PC-3 (cell line): ENCODE data around the gene TNS3. TPM values are rescaled to one million over a fixed set of nuclear protein-coding genes. Genes with fewer than 3 reads are reported as not detected.

Source experiments
- ATAC-seq: fragments of 200-7000 bp; cut with Tn5 transposase; 2 replicates; pipeline ENCODE4 v1.9.1; 2020; ENCODE audit warnings: mild to moderate bottlenecking, moderate library complexity
- BruUV-seq: library from RNA; stranded (reverse); fragments of 400-500 nt; replicated peaks from 2 replicates; lab custom pipeline; 2021; lab: Mats Ljungman, UMichigan
- CTCF ChIA-PET: fragments of 300-600 bp; sonication (Branson Sonifier 250); formaldehyde crosslinking; loops from one replicate; lab custom pipeline; 2022; ENCODE audit warnings: antibody characterized with exemption; lab: Charles Lee
- POLR2A ChIA-PET: fragments of 300-600 bp; sonication (Branson Sonifier 250); formaldehyde crosslinking; loops from one replicate; lab custom pipeline; 2022; ENCODE audit warnings: antibody characterized with exemption; ENCODE audit not compliant: unreplicated experiment; lab: Charles Lee
- DNase-seq: peaks from one replicate; pipeline ENCODE4 v3.0.0-alpha.2; 2015
- H2AFZ ChIP-seq: fragments of 300-600 bp; sonication (generic); 2 replicates; pipeline ENCODE4 v1.6.0; 2016; ENCODE audit warnings: antibody characterized with exemption, low read length
- H3F3A ChIP-seq: fragments of 300-600 bp; sonication (generic); one replicate; pipeline ENCODE4 v1.6.0; 2017; ENCODE audit warnings: antibody characterized with exemption, low read length, control low read depth, mild to moderate bottlenecking; ENCODE audit not compliant: unreplicated experiment
- H3K27ac ChIP-seq: fragments of 300-600 bp; sonication (generic); 2 replicates; pipeline ENCODE4 v1.5.1; 2016; ENCODE audit warnings: mild to moderate bottlenecking, low read length
- H3K27me3 ChIP-seq: fragments of 300-600 bp; sonication (generic); 2 replicates; pipeline ENCODE4 v1.6.1; 2016; ENCODE audit warnings: low read length, mixed read lengths
- H3K36me3 ChIP-seq: fragments of 300-600 bp; sonication (generic); 2 replicates; pipeline ENCODE4 v1.6.1; 2016; ENCODE audit warnings: low read depth, mixed run types, low read length, mixed read lengths
- H3K4me1 ChIP-seq: fragments of 300-600 bp; sonication (generic); 2 replicates; pipeline ENCODE4 v1.5.1; 2016; ENCODE audit warnings: low read length; ENCODE audit not compliant: insufficient read depth
- H3K4me2 ChIP-seq: fragments of 300-600 bp; sonication (generic); 2 replicates; pipeline ENCODE4 v1.6.0; 2016; ENCODE audit warnings: low read length
- H3K4me3 ChIP-seq: fragments of 300-600 bp; sonication (generic); 2 replicates; pipeline ENCODE4 v1.5.1; 2016; ENCODE audit warnings: mild to moderate bottlenecking, low read length, mixed read lengths
- H3K79me2 ChIP-seq: fragments of 300-600 bp; sonication (generic); 2 replicates; pipeline ENCODE4 v1.6.1; 2017; ENCODE audit warnings: low read length, mixed read lengths
- H3K9ac ChIP-seq: fragments of 300-600 bp; sonication (generic); 2 replicates; pipeline ENCODE4 v1.6.0; 2016; ENCODE audit warnings: mild to moderate bottlenecking, low read length
- H3K9me2 ChIP-seq: fragments of 300-600 bp; sonication (generic); replicated peaks from 2 replicates; pipeline ENCODE4 v1.6.1; 2016; ENCODE audit warnings: mixed run types, low read length, mixed read lengths
- H3K9me3 ChIP-seq: fragments of 300-600 bp; sonication (generic); 2 replicates; pipeline ENCODE4 v1.6.1; 2016; ENCODE audit warnings: low read length, mixed read lengths
- H4K20me1 ChIP-seq: fragments of 300-600 bp; sonication (generic); 2 replicates; pipeline ENCODE4 v1.6.1; 2016; ENCODE audit warnings: low read length, mixed read lengths
- CTCF ChIP-seq: fragments of 300-600 bp; sonication (generic); conservative IDR thresholded peaks from 2 replicates; pipeline ENCODE4 v1.5.1; 2017; ENCODE audit warnings: antibody characterized with exemption, low read depth, mild to moderate bottlenecking, low read length
- EZH2 ChIP-seq: fragments of 300-600 bp; sonication (generic); IDR thresholded peaks from one replicate; pipeline ENCODE4 v1.6.1; 2017; ENCODE audit warnings: antibody characterized with exemption, mild to moderate bottlenecking, low read length; ENCODE audit not compliant: unreplicated experiment
- EZH2phosphoT487 ChIP-seq: fragments of 300-600 bp; sonication (generic); IDR thresholded peaks from 2 replicates; pipeline ENCODE4 v1.6.1; 2018; ENCODE audit warnings: mild to moderate bottlenecking, antibody characterized with exemption, low read length, borderline replicate concordance
- intact Hi-C: fragments of 100-400 bp; cut with micrococcal nuclease; formaldehyde crosslinking; loops from 2 replicates; pipeline ENCODE4 v1.9.0; 2023
- total RNA-seq: library from RNA; depleted of rRNA; stranded (reverse); fragments of >200 nt; gene quantifications from 2 replicates; pipeline ENCODE4 v1.2.3, GENCODE V29; 2014

Gene TNS3
- total RNA-seq, 1 experiment from 2014 or later = 72.3 TPM

- CTCF ChIA-PET = interaction anchor here (0.5 to 1.8 kb wide), 4 partner anchors 18 to 80 kb away, joined by 4 to 9 read pairs (median 4); no protein-coding TSS in a partner anchor
- Histone ChIP-seq H3K9me2 (no peaks in the 10 kb centered on the region), H3K4me2 (peak overlapping the region; percentile 87), H4K20me1 (no peaks in the 10 kb centered on the region), H3K27me3 (no peaks in the 10 kb centered on the region), H3K9ac (peak overlapping the region; percentile 80), H3K79me2 (peaks cover 80% of the 10 kb centered on the region), H2AFZ (no peak overlapping the region), H3F3A (no peaks in the 10 kb centered on the region), H3K4me3 (peak overlapping the region; percentile 61), H3K4me1 (peaks cover 57% of the 10 kb centered on the region), H3K9me3 (no peaks in the 10 kb centered on the region), H3K36me3 (0 out of 2 replicates have a peak, but pooled peaks cover 2% of the 10 kb centered on the region), H3K27ac (peak overlapping the region; percentile 95)
- no TSS peak for BruUV-seq
- intact Hi-C loops = no loop called here
- ATAC-seq = peak; percentile 5
- peak; percentile 52 for DNase-seq
- no peak for TF ChIP-seq EZH2
- TF ChIP-seq CTCF = no peak
- TF ChIP-seq EZH2phosphoT487 = no peak
- POLR2A ChIA-PET = interaction anchor here (0.6 to 1.1 kb wide), 2 partner anchors 83 to 630 kb away, joined by 3 to 4 read pairs; no protein-coding TSS in a partner anchor
Measured at GRCh38 chr7:47454069-47454973, 127.6 kb downstream of the TNS3 start.

DNA sequence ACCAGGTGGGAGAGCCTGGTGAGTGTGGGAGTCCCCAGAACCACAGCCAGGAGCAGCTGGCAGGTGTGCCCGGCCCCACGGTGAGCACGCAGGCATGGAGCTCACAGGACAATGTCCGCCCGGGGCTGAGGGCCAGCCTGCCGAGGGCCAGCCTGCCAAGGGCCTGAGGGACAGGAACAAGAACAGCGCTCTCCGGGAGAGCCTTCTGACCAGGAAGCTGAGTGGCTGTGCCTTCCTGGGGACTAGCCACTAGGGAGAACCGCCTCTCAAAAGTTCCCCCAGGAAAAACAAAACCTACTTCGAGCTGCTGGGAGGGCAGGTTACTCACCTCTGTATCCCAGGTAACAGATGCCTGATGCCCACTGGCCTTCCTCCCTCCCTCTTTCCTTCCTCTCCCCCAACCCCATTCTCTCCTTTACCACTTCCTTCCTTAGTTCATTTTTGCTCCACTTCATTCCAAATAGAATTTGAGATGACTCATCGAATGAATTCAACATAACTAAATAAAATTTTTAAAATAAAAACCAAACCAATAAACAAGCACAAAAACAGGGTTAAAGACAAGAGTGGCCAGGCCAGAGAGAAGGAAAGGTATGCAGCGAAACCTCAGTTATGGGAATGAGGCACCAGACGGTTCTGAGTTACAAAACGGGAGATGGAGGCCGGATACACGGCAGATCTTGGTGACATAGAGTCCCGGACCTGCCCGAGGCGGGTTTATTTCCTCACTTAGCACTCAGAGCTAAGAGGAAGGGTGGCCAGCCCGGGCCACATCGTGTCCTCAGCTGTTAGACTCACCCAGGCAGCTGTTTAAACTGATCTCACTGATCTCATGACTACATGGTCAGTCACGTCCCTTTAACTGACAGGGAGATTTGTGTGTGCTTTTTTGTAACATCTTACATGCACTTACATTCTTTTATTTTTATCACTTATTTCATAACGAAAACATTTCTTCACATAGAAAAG, 128.5 kb downstream of the TNS3 start:
- CTCF ChIA-PET = interaction anchor here (0.5 to 1.8 kb wide), 6 partner anchors 18 to 187 kb away, joined by 3 to 9 read pairs (median 4); no protein-coding TSS in a partner anchor
- TF ChIP-seq EZH2phosphoT487 (no peak), CTCF (0 out of 2 replicates have a peak, but pooled peaks have one; percentile 9), EZH2 (no peak)
- Histone ChIP-seq H3F3A (no peaks in the 10 kb centered on the region), H3K27ac (peak overlapping the region; percentile 95), H3K4me2 (peak overlapping the region; percentile 87), H3K9me2 (no peaks in the 10 kb centered on the region), H2AFZ (no peak overlapping the region), H3K4me1 (peaks cover 52% of the 10 kb centered on the region), H3K79me2 (peaks cover 80% of the 10 kb centered on the region), H3K9ac (peak overlapping the region; percentile 80), H3K9me3 (no peaks in the 10 kb centered on the region), H3K36me3 (0 out of 2 replicates have a peak, but pooled peaks cover 2% of the 10 kb centered on the region), H3K4me3 (peak overlapping the region; percentile 68), H3K27me3 (no peaks in the 10 kb centered on the region), H4K20me1 (no peaks in the 10 kb centered on the region)
- peak; percentile 75 for ATAC-seq
- BruUV-seq = TSS peak; percentile 86
- POLR2A ChIA-PET = interaction anchor here (0.6 to 1.1 kb wide), 6 partner anchors 37 to 631 kb away, joined by 3 to 4 read pairs (median 3); no protein-coding TSS in a partner anchor
- intact Hi-C loops = loop anchor here (1.0 kb wide), 4 partner anchors 22 to 152 kb away; no protein-coding TSS in a partner anchor
- DNase-seq = peak; percentile 93
